ENCODE results near the gene CD24.

CD24 gene

GRCh38 chr6:106974999-106975737 lies 639 bp upstream of the CD24 start:
- Histone ChIP-seq H2BK5ac (ENCODE audit: low read length) (peak overlapping the region; percentile 66), H3K4me2 (ENCODE audit: insufficient read depth, low read length, poor library complexity, severe bottlenecking) (peak overlapping the region; percentile 69), H3K27ac (replicated peaks; ENCODE audit: low read length) (peak overlapping the region; percentile 94), H3K4me3 (ENCODE audit: low read length in 2 of 2) (peak overlapping the region; percentile 89 to 95), H3K18ac (ENCODE audit: low read length) (peak overlapping the region; percentile 97), H3K14ac (ENCODE audit: low read length) (no peak overlapping the region), H4K91ac (ENCODE audit: low read depth, low read length, poor library complexity) (no peak overlapping the region), H3K23ac (ENCODE audit: low read depth, low read length, poor library complexity) (peak overlapping the region; percentile 55), H2BK12ac (ENCODE audit: low read length) (no peak overlapping the region), H3K9me3 (replicated peaks in 1 of 2; ENCODE audit: control insufficient read depth in 2 of 2, insufficient read depth in 1 of 2, low read depth in 1 of 2, low read length in 2 of 2) (peaks cover 0 to 4% of the 10 kb centered on the region in 2 donors), H3K79me1 (ENCODE audit: low read depth, low read length) (peaks cover 8% of the 10 kb centered on the region), H4K8ac (ENCODE audit: low read depth, low read length) (peak overlapping the region; percentile 65), H3K9ac (ENCODE audit: low read depth, low read length, poor library complexity) (peak overlapping the region; percentile 77), H3K4me1 (ENCODE audit: control insufficient read depth in 2 of 2, insufficient read depth in 1 of 2, low read depth in 1 of 2, low read length in 2 of 2) (peaks cover 0 to 4% of the 10 kb centered on the region in 2 donors), H2AFZ (ENCODE audit: low read length) (peak overlapping the region; percentile 98), H3K27me3 (ENCODE audit: control insufficient read depth in 3 of 3, insufficient read depth in 3 of 3, low read depth in 1 of 3, low read length in 3 of 3) (peaks cover 0 to 40% (median 0%) of the 10 kb centered on the region in 3 experiments), H2BK120ac (ENCODE audit: low read depth, low read length) (no peak overlapping the region), H3K4ac (ENCODE audit: low read length) (no peak overlapping the region), H2BK15ac (ENCODE audit: low read length) (peak overlapping the region; percentile 58), H2AK5ac (ENCODE audit: low read depth, low read length) (no peak overlapping the region), H3K36me3 (replicated peaks in 1 of 2; ENCODE audit: control insufficient read depth in 2 of 2, insufficient read depth in 2 of 2, low read length in 2 of 2) (peaks cover 0 to 16% of the 10 kb centered on the region in 2 donors)
- no CpG with 5 or more reads among the region's 90 CpGs for WGBS, 2 donors (ENCODE audit: extremely low coverage in 2 of 2, insufficient read length in 2 of 2, insufficient replicate concordance in 1 of 2)
- peak; percentile 71 for DNase-seq (ENCODE audit: low spot score)

- peak overlapping the region; percentile 77 for H3K14ac ChIP-seq (ENCODE audit: low read length)
- H3K4me3 ChIP-seq (ENCODE audit: low read length in 2 of 2): peak overlapping the region; percentile 93 to 95
- H4K91ac ChIP-seq (ENCODE audit: low read depth, low read length, poor library complexity): no peak overlapping the region
- H3K36me3 ChIP-seq (replicated peaks in 1 of 2; ENCODE audit: control insufficient read depth in 2 of 2, insufficient read depth in 2 of 2, low read length in 2 of 2): peaks cover 3 to 16% of the 10 kb centered on the region in 2 donors
- peak overlapping the region; percentile 73 for H3K4me2 ChIP-seq (ENCODE audit: insufficient read depth, low read length, poor library complexity, severe bottlenecking)
- peak; percentile 63 for DNase-seq (ENCODE audit: low spot score)
- H3K23ac ChIP-seq (ENCODE audit: low read depth, low read length, poor library complexity): peak overlapping the region; percentile 100
- peak overlapping the region; percentile 97 for H3K9ac ChIP-seq (ENCODE audit: low read depth, low read length, poor library complexity)
- peak overlapping the region; percentile 4 for H2BK120ac ChIP-seq (ENCODE audit: low read depth, low read length)
- H3K4ac ChIP-seq (ENCODE audit: low read length): peak overlapping the region; percentile 4
- H2AFZ ChIP-seq (ENCODE audit: low read length): peak overlapping the region; percentile 52
- peaks cover 2 to 4% of the 10 kb centered on the region in 2 donors for H3K9me3 ChIP-seq (replicated peaks in 1 of 2; ENCODE audit: control insufficient read depth in 2 of 2, insufficient read depth in 1 of 2, low read depth in 1 of 2, low read length in 2 of 2)
- peak overlapping the region; percentile 99 for H3K18ac ChIP-seq (ENCODE audit: low read length)
- H2AK5ac ChIP-seq (ENCODE audit: low read depth, low read length): peak overlapping the region; percentile 82
- peak overlapping the region; percentile 89 for H2BK5ac ChIP-seq (ENCODE audit: low read length)
- no CpG with 5 or more reads among the region's 32 CpGs for WGBS, 2 donors (ENCODE audit: extremely low coverage in 2 of 2, insufficient read length in 2 of 2, insufficient replicate concordance in 1 of 2)
- H3K79me1 ChIP-seq (ENCODE audit: low read depth, low read length): peaks cover 8% of the 10 kb centered on the region
- peak overlapping the region; percentile 41 for H2BK15ac ChIP-seq (ENCODE audit: low read length)
- H2BK12ac ChIP-seq (ENCODE audit: low read length): no peak overlapping the region
- no peak overlapping the region for H4K8ac ChIP-seq (ENCODE audit: low read depth, low read length)
- peaks cover 0 to 40% (median 0%) of the 10 kb centered on the region in 3 experiments for H3K27me3 ChIP-seq (ENCODE audit: control insufficient read depth in 3 of 3, insufficient read depth in 3 of 3, low read depth in 1 of 3, low read length in 3 of 3)
- peaks cover 0 to 4% of the 10 kb centered on the region in 2 donors for H3K4me1 ChIP-seq (ENCODE audit: control insufficient read depth in 2 of 2, insufficient read depth in 1 of 2, low read depth in 1 of 2, low read length in 2 of 2)
- peak overlapping the region; percentile 82 for H3K27ac ChIP-seq (replicated peaks; ENCODE audit: low read length)
Measured at GRCh38 chr6:106973836-106974335, 643 bp downstream of the CD24 start.

- no peak overlapping the region for H4K8ac ChIP-seq (ENCODE audit: low read depth, low read length)
- H4K91ac ChIP-seq (ENCODE audit: low read depth, low read length, poor library complexity): peak overlapping the region; percentile 43
- H3K18ac ChIP-seq (ENCODE audit: low read length): peak overlapping the region; percentile 99
- H3K4ac ChIP-seq (ENCODE audit: low read length): no peak overlapping the region
- H2AK5ac ChIP-seq (ENCODE audit: low read depth, low read length): peak overlapping the region; percentile 75
- no CpG with 5 or more reads among the region's 49 CpGs for WGBS, 2 donors (ENCODE audit: extremely low coverage in 2 of 2, insufficient read length in 2 of 2, insufficient replicate concordance in 1 of 2)
- H2BK15ac ChIP-seq (ENCODE audit: low read length): peak overlapping the region; percentile 41
- peak overlapping the region; percentile 100 for H3K23ac ChIP-seq (ENCODE audit: low read depth, low read length, poor library complexity)
- peak overlapping the region; percentile 97 for H3K9ac ChIP-seq (ENCODE audit: low read depth, low read length, poor library complexity)
- peak overlapping the region; percentile 52 for H2AFZ ChIP-seq (ENCODE audit: low read length)
- peak overlapping the region; percentile 4 for H2BK120ac ChIP-seq (ENCODE audit: low read depth, low read length)
- H3K4me1 ChIP-seq (ENCODE audit: control insufficient read depth in 2 of 2, insufficient read depth in 1 of 2, low read depth in 1 of 2, low read length in 2 of 2): peaks cover 0 to 4% of the 10 kb centered on the region in 2 donors
- peaks cover 4 to 16% of the 10 kb centered on the region in 2 donors for H3K36me3 ChIP-seq (replicated peaks in 1 of 2; ENCODE audit: control insufficient read depth in 2 of 2, insufficient read depth in 2 of 2, low read length in 2 of 2)
- peaks cover 2 to 4% of the 10 kb centered on the region in 2 donors for H3K9me3 ChIP-seq (replicated peaks in 1 of 2; ENCODE audit: control insufficient read depth in 2 of 2, insufficient read depth in 1 of 2, low read depth in 1 of 2, low read length in 2 of 2)
- peaks cover 0 to 37% (median 0%) of the 10 kb centered on the region in 3 experiments for H3K27me3 ChIP-seq (ENCODE audit: control insufficient read depth in 3 of 3, insufficient read depth in 3 of 3, low read depth in 1 of 3, low read length in 3 of 3)
- H3K79me1 ChIP-seq (ENCODE audit: low read depth, low read length): peaks cover 8% of the 10 kb centered on the region
- peak overlapping the region; percentile 89 for H2BK5ac ChIP-seq (ENCODE audit: low read length)
- H3K27ac ChIP-seq (replicated peaks; ENCODE audit: low read length): peak overlapping the region; percentile 82
- DNase-seq (ENCODE audit: low spot score): peak; percentile 37
- H3K4me3 ChIP-seq (ENCODE audit: low read length in 2 of 2): peak overlapping the region; percentile 93 to 95
- peak overlapping the region; percentile 21 for H3K14ac ChIP-seq (ENCODE audit: low read length)
- H3K4me2 ChIP-seq (ENCODE audit: insufficient read depth, low read length, poor library complexity, severe bottlenecking): peak overlapping the region; percentile 73
- no peak overlapping the region for H2BK12ac ChIP-seq (ENCODE audit: low read length)
Measured at GRCh38 chr6:106973018-106973835, 1.3 kb downstream of the CD24 start.
